GM12873 (cell line): Measurements from ENCODE around the gene PLA2G4E.

Experiments
- TF ChIP-seq, protein P1 (sequence below): IDR thresholded peaks from 2 replicates; pipeline ENCODE4 v1.5.1; 2012; ENCODE audit warnings: low read depth, mild to moderate bottlenecking, moderate library complexity, low read length, control low read depth; ENCODE audit not compliant: insufficient read depth; ENCODE audit errors: missing control alignments

PLA2G4E gene

DNA sequence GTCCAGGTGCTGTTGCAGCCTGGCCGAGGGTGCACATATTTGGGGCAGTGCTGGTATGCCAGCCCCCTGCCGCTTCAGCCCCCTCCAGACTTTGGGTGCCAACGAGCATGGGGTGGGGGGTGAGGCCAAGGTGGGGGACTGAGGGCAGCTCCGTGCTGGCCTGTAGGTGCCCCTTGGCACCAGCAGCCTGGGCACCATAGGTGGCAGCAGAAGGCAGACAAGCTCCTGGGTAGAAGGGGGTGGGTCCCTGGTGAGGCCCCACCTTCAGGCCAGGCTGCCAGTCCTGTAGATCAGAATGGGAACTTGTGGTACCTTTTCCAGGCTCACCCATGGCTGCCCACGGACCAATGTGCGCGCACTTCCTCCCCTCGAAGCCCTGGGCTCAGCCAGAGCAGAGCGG lies 16.1 kb upstream of the PLA2G4E start:
- TF ChIP-seq, protein P1, sequence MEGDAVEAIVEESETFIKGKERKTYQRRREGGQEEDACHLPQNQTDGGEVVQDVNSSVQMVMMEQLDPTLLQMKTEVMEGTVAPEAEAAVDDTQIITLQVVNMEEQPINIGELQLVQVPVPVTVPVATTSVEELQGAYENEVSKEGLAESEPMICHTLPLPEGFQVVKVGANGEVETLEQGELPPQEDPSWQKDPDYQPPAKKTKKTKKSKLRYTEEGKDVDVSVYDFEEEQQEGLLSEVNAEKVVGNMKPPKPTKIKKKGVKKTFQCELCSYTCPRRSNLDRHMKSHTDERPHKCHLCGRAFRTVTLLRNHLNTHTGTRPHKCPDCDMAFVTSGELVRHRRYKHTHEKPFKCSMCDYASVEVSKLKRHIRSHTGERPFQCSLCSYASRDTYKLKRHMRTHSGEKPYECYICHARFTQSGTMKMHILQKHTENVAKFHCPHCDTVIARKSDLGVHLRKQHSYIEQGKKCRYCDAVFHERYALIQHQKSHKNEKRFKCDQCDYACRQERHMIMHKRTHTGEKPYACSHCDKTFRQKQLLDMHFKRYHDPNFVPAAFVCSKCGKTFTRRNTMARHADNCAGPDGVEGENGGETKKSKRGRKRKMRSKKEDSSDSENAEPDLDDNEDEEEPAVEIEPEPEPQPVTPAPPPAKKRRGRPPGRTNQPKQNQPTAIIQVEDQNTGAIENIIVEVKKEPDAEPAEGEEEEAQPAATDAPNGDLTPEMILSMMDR, result no peak

DNA sequence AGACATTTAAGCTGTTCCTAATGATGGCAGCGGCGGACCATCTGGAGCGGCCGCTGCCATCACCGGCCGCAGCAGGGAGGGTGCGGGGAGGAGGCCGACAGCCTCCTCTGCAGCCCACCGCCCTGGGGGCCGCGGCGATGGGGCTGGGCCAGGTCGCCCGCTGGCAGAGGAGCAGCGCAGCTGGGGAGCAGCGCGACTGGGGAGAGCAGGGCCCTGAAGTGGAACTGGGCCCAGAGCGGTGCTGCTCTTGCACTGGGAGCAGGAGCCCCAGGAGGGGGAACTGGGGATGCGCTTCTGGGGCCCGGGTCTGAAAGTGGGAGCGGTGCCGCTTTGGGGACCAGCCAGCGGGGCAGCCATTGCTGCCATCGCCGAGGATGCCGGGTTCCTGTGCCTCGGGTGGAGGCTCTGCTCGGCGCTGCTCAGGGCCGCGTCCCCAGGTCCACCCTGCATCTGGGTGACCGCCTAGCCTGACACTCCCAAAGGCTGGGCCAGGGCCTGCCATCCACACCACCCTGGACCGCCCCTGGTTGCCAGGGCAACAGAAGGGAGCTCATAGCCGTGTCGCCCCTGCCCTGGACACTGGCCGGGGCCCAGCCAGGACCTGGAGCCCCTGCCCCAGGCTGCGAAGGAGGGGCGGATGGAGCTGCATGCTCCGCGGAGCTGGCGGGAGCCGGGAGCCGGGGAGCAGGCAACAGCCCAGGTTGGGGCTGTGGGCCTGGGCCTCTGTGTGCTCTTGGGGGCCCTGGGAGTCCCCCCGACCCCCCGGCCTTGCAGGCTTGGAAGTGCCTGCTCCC lies 15.5 kb upstream of the PLA2G4E start:
- TF ChIP-seq, protein P1, result no peak

DNA sequence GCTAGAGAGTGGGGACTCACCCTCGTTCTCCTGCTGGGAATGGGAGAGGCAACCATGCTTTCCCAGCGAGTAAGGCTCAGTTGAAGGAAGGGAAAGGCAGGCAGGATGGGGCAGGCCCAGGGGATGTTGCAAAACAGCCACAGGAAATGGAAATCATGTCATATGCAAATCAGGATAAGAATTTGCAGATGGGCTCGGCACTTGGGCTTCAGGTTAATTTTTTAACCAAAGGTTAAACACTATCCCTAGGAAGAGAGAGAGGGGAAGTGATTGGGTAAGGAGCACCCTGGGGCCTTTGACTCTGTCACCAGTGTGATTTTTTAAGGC lies 14.6 kb upstream of the PLA2G4E start:
- TF ChIP-seq, protein P1, result no peak

DNA sequence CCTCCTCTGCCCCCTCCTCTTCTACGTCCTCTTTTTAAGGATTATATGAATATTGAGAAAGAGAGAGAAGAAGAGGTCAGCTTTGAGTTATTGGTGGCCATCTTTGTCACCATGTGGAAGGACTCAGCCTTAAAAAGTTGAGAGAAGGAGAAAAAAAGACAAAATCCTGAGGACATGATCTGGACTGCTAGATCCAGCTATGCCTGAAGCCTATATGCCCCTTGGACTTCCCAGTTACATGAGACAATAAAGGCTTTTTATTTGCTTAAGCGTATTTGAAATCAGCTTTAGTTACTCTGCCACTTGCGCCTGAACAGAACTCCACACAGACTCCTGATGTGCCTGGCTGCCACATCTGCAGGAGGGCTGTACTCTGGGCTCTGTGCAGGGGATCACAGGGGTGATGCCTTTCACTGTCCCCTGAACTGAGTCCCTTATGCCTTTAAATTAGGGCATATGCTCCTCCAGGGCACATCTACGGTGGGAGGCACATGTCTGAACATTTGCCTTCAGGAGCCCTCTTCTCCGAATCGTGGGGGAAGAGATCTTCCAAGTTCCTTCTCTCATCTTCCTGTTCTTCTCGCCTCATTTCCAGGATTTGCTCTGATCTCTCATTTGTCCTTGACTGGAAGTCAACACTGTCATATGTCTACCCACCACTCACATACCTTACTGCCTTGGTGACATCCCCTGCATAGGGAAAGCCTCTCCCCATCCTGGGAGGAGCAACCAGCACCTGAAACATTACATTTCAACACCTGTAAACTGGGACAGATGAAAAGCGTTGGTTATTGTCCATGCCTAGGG lies 14.0 kb upstream of the PLA2G4E start:
- TF ChIP-seq, protein P1, result no peak

DNA sequence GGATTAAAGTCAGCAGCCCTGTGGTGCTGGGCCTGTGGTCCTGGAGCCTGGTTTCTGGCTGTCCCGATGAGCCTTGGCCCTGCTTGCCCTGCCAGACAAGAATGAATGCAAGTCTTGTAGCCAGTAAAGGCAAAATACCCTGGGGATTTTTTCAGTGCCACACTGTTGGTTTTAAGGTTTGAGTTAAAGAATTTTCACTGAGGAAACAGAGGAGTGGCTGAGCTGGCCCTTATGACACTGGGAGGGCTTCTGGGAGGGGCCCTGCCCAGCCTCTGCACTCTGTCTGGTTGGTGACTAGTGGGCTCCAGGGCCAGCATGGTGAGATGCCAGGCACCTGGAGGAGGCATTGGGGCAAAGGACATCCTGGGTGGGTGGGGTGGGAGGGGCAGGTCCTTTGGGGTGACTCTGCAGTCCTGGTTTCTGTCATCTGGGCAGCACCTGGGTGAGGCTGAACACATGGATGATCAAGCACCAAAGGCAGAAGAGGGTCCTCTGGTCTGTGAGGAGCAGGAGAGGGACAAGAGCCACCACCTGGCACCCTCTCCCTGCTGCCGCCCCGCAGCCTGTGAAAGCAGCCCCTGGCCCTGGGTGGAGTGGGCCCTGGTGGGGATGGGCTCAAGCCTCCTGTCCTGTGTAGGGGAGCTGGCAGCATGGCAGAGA lies 12.5 kb upstream of the PLA2G4E start:
- TF ChIP-seq, protein P1, result no peak

DNA sequence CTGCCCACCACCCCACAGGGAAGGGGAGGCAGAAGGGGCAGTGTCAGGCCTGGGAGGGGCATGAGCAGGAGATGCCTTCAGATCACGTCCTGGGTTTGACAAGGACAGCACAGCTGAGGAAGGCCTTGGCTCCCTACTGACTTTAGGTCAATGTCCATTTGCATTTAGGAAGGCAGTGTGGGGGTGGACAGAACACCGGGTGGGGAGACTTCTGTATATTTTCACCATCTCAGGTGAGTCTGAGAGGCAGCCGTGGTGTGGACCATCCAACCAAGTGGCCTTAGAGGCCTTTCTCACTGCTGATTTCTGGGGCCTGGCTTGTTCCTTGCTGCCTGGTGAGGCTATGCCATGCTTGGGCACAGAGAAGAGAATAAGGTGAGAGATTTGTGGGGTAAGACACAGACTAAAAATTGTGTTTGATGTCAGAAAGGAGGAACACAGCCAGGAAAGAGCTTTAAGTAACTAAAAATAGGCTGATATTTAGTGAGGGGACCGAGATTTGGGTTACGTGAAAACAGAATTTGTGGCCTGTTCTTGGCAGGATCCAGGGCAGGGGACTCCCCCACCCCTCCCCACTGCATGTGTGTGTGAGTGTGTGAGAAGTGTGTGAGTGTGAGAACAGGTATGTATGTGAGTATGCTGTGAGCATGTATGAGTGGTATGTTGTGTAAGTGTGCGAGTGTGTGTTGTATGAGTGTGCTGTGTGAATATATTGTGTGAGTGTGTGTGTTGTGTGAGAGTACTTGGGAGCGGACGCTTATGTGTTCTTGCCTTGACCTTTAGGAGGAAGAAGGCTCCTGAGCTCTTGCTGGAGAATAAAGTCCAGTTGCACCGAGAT lies 11.8 kb upstream of the PLA2G4E start:
- TF ChIP-seq, protein P1, result no peak
